SKM-1 treated with dmso at 0.1 percent for 144 hours (cell line): Measurements from ENCODE around the gene PAK4.

Experiments used
- DNase-seq: peaks from one replicate; lab custom pipeline; 2025; ENCODE audit not compliant: unreplicated experiment; lab: John Stamatoyannopoulos, UW

The PAK4 gene

DNA sequence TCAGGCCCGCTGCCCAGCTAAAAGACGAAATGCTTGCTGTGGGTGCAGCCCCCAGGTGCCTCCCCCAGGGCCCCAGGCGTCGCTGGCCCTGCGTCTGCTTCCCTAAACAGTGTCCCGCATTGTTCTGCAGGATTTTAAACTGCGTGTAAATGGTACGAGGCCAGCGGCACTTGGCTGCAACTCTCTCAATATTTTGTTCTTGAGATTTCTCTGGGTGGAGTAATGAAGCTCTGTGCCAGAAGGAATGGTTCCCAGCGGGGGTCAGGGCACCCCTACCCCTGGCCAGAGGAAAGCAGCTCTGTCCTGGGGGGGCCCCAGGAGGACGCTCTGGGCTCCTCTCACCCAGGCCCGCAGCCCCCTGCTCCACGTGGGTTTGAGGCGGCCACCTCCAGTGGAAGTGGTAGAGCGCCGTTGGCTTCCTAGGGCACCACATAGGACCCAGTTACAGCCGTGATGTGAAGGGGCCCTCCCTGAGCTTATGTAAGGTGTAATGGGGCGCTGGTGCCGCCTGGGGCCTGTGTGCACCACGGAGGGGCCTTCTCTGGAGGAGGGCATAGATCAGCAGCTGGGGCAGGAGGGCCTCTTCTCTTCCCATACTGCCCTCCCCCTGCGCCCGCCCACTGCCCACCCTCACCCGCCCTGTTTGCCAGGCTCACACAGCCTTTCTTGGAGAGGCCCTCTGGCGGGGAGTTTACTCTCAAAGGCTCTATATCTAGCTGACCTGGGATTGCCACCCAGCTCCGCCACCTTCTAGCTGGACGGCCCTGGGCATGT, 19.8 kb downstream of the PAK4 start:
- DNase-seq: no peak

GRCh38 chr19:39146091-39146490, 20.5 kb downstream of the PAK4 start:
- no peak for DNase-seq

DNA sequence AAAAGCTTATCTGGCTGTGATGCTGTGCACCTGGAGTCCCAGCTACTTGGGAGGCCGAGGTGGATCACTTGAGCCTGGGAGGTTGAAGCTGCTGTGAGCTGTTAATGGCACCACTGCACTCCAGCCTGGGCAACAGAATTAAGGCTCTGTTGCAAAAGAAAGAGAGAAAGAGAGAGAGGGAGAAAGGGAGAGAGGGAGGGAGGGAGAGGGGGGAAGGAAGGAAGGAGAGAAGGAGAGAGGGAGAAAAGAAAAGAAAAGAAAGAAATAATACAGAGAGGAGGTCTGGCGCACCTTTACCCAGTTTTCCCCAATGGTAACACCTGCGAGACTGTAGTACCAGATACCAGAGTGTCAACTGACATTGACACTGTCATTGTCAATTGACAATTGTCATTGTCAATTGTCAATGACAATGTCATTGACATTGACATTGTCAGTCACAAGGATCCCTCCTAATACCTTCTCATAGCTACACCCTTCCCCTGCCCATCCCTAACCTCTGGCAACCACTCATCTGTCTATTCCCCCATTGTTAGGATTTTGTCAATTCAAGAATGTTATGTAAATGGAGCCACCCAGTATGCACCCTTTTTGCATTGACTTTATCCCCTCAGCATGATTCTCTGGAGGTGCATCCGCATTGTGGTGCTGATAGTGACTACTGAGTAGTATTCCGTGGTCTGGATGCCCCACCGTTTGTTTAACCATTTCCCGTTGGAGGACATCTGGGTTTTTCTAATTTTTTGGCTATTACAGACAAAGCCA, 21.3 kb downstream of the PAK4 start:
- DNase-seq: no peak

- no peak for DNase-seq
Observed at GRCh38 chr19:39147480-39147879, 21.9 kb downstream of the PAK4 start.

DNA sequence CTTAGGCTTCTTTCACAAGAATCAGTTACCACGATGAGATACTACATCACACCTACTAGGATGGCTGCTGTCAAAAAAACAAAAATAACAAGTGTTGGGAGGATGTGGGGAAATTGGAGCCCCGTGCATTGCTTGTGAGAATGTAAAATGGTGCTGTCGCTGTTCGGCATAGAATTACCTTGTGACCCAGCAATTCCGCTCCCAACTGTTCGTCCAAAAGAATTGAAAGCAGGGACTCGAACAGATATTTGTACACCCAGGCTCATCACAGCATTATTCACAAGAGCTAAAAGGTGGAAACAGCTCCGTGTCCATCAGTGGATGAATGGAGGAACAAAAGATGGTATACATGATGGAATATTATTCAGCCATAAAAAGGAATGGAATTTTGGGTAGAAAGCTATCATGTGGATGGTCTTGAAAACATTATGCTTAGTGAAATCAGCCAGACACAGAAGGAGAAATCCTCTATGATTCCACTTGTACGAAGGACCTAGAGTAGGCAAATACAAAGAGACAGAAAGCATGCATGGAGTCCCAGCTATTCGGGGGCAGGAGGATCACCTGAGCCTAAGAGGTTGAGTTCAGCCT, 23.4 kb downstream of the PAK4 start:
- no peak for DNase-seq

DNA sequence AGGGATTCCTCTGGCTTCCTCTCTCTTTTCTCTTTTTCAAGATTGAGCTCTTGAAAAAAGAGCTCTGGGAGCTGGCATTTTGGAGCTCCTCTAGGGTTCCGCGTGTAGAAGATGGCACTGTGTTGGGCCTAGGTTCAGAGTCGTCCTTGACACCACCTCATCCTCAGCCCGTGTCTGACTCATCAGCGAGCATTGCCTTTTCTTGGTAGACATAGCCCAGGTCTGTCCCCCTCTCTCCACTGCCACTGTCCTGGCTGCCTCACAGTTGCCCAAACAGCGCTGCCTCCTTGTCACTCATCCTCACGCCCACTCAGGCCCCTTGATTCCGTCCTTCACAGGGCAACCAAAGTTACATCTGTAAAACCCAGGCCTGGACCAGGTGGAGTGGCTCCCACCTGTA, 24.6 kb downstream of the PAK4 start:
- DNase-seq: no peak

DNA sequence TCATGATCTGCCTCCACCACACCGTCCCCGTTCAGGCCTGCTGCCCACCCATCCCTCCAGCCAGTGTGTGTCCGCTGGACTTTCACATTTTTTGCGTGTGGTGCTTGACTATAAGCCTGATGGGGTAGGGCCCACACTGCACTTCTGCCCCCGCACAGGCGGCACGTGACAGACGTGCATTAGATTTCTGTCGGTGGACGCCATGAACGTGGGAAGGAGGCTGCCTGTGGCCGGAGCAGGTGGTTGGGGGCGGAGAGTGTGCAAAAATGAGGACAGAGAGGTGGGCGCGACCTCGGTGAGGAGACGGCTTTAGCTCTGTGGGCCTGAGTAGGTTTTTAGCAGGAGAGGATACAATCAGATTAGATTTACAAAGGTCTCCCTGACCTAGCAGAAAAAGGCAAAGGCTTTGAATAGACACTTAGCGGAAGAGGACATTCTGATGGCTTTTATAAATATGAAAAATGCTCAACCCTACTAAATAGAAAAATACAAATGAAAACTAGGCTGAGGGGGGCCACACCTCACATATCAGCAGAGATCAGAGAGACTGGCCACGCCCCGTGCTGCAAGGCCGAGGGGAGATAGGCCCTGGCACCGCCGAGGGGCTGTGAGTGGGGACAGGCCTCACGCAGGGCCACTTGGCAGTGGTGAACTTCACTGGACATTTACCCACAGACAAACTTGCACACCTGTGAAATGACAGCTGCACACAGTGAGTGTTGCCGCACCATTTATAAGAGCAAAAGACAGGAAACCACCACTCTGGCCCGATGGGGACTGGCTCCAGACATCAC, 25.4 kb downstream of the PAK4 start:
- DNase-seq: no peak

DNA sequence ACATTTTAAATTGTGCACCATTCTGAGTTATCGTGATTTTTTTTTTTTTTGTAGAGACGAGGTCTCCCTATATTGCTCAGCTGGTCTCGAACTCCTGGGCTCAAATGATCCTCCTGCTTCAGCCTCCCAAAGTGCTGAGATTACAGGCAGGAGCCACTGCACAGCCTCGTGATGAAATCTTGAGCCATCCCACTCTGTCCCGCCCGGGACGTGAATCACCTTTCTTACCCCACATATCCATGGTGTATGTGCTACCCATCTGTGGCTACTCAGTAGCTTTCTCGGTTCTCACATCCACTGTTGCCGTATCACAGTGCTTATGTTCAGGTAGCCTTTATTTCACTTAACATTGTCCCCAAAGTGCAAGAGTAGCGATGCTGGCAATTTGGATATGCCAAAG, 26.5 kb downstream of the PAK4 start:
- DNase-seq: no peak

DNA sequence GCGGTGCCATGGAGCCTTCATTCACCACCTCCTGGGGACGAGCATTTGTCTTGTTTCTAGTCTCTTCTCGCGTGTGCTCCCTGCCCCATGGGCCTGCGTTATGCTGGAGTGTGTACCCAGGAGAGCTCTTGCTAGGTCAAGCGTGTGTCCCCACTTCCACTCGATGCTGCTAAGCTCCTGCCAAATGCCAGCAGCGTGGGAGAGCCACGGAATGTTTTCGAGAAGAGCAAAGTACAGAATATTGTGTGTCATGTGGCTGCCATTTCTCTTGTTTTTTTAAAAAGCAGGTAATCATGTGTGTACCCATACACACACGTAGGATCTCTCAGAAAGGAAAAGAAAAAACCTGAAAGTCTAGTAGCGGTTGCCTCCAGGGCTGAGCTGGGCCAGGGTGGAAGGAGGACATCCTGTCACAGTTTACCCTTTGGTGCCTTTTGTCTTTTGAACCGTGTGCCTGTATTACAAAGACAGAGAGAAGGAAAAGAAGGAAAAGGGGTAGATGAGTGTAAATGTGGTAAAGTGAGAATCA, 28.6 kb downstream of the PAK4 start:
- no peak for DNase-seq

DNA sequence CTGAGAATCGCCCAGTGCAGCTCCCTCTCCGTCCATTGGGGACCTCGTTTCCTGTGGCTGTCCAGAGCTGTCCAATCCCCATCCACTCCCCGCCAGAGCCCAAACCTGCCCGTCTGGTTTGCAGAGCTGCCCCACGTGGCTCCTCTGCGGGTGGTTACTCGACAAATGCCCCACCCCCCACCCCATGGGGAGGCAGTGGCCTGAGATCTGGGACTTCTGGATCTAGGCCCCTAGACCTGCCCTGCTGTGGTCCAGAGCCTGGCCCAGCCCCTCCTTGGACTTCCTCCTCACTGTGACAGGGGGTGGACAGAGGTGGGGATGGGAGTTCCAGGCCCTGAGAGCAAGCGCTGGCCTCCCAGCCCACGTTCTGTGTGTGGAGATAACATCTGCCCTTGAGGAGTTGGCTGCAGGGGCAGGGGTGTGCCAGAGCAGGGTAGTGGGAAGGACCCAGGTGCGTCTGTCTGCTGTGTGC, 29.1 kb downstream of the PAK4 start:
- no peak for DNase-seq

GRCh38 chr19:39155114-39155700, 29.6 kb downstream of the PAK4 start:
- no peak for DNase-seq

- DNase-seq: no peak
Observed at GRCh38 chr19:39155741-39156140, 30.2 kb downstream of the PAK4 start.

DNA sequence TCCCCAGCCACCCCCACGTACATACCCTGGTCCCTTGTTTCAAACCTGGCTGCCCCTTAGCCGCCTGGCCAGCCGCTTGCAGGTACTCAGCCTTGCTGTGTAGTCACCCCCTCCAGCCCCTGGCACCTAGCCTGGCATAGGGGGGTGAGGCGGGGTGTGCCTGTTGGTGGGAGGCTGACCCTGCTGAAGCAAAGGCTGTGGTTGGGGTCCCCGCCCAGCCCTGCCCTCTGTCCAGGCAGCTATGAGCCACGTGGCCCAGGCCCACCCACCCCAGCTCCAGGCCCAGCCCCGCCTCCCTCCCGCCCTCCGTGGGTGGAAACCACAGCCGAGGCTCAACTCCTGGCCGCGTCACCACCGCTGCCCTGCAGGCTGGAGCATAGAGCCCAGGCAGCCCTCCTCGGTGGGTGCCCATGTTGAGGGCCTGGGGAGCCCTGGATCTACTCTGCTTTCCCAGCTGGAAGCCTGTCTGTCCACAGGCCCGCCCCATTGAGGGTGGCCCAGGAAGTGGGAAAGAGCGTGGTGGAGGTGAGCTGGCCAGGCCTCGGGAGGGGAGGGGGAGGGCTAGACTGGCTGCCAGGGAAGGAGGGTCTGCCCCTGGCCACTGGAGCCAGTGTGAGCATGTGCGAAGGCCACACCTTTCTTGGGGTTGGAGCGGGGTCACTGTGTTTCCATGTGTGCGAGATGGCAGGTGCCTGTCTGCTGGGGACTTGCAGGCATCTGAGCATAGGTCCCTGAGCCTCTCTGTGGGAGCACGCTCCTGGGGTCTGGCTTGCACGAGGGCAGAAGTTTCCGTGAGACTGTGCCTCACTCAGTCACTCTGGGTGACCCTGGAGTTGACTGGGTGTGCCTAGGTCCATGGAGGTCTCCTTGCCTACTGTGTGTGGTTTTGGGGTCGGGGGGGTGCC, 31.0 kb downstream of the PAK4 start:
- DNase-seq: no peak

- DNase-seq: no peak
Observed at GRCh38 chr19:39157275-39157996, 31.9 kb downstream of the PAK4 start.

DNA sequence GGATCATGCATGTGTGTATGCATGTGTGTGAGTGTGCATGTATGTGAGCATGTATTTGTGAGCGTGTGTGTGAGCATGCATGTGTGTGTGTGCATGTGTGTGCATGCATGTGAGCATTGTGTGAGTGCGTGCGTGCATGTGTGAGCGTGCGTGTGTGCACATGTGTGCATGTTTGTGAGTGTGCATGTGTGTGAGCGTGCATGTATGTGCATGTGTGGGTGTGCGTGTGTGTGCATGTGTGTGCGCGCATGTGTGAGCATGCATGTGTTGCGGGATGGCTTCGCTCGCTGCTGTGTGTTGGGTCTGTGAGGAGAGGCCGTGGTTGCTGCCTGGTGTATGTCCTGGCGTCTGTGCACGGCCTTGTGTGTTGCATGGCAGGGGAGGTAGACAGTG, 32.4 kb downstream of the PAK4 start:
- DNase-seq: no peak

DNA sequence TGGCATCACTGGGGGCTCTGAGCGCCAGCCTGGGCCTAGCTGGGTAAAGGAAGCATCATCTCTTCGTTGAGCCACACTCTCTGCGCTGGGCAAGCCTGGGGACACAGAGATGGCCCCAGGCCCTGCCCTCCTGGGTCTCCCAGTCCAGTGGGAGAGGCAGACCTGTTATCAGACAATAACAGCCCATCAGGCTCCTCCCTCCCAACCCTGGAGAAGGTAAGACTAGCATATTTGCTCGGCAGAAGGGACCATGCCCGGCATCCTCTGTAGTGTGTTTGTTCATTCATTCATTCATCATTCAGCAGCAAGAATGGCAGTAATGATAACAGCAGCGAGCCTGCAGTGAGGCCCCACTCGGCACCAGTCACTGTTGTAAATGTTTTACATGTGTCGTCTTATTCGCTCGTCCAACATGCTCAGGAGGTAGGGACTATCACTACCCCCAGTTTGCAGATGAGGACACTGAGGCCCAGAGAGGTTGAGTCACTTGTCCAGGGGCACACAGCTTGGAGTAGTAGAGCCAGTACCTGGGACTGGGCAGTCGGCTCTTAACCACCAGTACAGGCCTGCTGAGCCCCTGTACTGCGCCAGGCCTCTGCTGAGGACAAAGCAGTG, 33.2 kb downstream of the PAK4 start:
- no peak for DNase-seq

GRCh38 chr19:39160523-39160861, 34.9 kb downstream of the PAK4 start:
- no peak for DNase-seq

GRCh38 chr19:39160889-39161672, 35.5 kb downstream of the PAK4 start:
- no peak for DNase-seq
